GM21576 (cell line): ENCODE measurements around the gene AGBL1.
"Not testable (repeated sequence)": the region's sequence is repeated elsewhere in the genome, so short reads cannot be mapped to it uniquely, and the experiment has no call there.

ENCODE experiments used
- ATAC-seq: cut with Tn5 transposase; IDR thresholded peaks from one replicate; pipeline ENCODE4 v1.9.1; 2021; ENCODE audit warnings: mild to moderate bottlenecking, moderate library complexity; ENCODE audit not compliant: unreplicated experiment

The AGBL1 gene

DNA sequence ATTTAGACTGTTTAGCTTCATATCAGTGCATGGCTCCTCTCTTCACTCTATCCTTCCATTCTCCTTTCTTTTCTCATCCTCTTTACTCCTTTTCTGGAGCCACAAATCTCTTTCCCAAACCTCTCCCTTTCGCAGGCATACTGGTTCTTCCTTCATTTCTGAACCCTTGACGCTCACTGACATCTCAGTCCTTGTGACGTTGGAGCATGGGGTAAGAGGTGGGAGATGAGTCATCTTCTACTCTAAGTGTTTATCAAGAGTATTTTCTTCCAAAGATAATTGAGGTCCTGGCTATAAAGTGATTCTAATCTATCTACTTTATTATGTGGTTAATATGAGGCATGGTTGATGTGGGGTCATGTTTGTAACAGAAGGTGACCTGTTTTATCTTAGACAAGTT is 414.2 kb downstream of the AGBL1 start:
- ATAC-seq: no peak

GRCh38 chr15:86494475-86494874 is 414.8 kb downstream of the AGBL1 start:
- no peak for ATAC-seq

DNA sequence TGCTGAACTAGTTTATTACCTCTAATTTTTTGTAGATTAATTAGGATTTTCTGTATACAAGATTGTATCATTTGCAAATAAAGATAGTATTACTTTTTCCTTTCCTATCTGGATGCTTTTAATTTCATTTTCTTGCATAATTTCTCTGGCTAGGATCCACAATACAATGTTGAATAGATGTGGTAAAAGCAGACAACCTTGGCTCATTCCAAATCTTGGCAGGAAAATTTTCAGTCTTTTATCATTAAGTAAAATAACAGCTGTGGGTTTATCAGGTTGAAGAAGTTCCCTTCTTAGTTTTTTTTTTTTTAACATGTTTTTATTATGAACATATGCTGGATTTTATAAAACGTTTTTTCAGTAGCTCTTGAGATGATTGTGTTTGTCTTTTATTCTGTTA is 422.6 kb downstream of the AGBL1 start:
- ATAC-seq: no peak

GRCh38 chr15:86505951-86506350 is 426.3 kb downstream of the AGBL1 start:
- no peak for ATAC-seq

DNA sequence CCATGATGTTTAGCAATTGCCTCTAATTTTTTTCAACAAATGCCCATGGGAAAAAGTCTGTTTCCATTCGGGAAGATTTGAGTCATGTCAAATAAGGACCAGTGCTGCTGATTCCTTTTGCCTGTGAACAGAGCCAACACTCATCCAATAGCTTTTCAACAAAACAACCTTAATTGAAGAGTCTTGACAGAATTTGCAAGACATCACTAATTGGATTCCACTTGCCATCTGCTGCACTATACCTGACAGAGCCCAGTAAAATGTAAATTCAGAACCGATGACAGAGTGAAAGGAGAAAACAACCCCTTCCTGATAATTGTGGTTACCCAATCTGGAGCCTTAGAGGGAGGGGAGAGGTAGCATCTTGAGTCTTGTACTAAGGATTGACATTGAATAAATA is 426.7 kb downstream of the AGBL1 start:
- no peak for ATAC-seq

DNA sequence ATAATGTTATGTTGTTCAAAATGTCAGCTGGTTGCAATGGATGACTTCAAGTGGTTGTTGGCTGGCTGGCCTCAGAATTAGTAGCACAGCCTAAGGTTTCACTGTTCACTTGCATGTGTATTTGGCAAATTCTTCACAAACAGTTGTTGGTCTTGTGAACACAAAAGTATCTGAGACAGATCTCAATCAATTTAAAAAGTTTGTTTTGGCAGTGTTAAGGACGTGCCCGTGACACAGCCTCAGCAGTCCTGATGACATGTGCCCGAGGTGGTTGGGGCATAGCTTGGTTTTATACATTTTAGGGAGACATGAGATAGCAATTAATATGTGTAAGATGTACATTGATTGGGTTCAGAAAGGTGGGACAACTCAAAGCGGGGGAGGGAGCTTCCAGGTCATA is 436.0 kb downstream of the AGBL1 start:
- ATAC-seq: no peak

DNA sequence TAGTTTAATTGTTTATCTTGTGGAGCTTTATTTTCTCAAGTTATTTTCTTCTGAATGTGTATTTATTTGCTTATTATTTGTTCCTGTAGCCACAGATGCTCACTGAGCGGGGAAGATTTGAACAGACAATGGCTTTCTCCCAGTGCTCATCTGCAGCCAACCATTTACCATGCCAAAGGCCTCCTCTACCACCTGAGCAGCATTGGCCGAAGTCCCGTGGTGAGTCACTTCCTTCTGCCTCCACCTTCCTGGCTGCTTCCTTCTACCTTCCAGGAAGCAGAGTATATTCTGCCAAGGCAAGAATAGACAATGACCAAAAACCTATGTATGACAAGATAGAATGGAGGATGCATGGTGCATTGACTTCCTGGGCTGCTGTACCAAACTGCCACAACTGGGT is 443.1 kb downstream of the AGBL1 start:
- ATAC-seq: no peak

- no peak for ATAC-seq
These were observed 447.4 kb downstream of the AGBL1 start for GRCh38 chr15:86526938-86527690.

GRCh38 chr15:86528094-86528493 is 448.4 kb downstream of the AGBL1 start:
- ATAC-seq: not testable (repeated sequence)

GRCh38 chr15:86538141-86538540 is 458.5 kb downstream of the AGBL1 start:
- ATAC-seq: no peak

DNA sequence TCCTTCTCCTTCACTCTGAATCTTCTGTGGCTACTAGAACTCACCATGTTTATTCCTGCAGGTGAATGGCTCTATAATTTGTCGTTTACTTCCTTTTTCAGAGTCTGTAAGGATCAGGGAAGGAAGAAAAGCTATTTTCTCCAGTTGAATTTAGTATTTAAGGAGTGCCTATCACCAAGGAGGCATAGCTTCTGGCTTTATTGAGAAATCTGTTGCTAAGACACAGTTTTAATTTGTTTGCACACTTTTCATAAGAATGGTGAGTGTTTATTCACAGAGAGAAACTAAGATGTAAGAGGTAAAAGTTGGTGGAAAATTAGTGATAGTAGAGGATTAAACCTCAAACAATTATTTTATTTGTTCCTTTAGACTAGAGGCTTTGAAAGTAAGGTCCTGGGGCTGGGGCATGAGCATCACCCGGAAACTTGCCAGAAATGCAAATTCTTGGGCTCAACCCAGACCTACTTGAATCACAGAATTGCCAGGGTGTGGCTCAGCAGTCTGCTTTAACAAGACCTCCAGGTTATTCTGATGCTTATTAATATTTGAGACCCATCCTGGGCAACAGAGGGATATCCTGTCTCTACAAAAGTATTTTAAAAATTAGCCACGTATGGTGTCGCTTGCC is 461.3 kb downstream of the AGBL1 start:
- ATAC-seq: no peak

DNA sequence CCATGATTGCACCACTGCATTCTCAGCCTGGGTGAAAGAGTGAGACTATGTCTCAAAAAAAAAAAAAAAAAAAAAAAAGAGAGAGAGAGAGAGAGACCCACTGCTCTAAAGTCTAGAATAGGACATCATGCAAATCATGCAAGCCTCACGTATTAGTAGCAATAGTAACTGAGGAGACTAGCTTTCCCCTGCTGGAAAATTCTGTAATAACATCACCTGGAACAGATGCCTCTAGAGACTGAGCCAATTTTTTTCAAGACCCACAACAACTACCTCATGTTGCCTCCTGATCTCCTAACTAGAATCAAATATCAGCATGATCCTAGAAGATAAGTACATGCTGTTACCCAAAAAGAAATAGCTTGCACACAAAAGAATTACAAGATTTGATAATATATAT is 461.9 kb downstream of the AGBL1 start:
- no peak for ATAC-seq

GRCh38 chr15:86550075-86550474 is 470.4 kb downstream of the AGBL1 start:
- ATAC-seq: no peak

GRCh38 chr15:86553108-86553507 is 473.4 kb downstream of the AGBL1 start:
- no peak for ATAC-seq

DNA sequence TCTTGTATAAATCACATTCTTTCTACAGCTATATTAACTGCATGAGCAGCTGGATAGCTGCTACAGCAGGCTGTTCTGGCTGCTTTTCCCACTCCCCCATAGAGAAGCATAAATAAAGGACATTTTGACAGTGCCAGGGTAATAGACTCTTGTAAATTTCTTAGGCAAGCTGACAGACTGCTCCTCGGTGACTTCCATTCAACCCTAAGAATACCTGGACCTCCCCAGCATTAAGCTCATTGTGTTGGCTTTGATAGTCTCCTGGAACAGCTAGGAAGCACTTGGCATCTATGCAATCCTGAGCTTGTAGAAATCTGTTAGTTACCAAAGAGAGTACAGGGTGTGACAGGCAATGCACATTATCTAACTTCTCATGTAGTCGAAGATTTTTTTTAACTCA is 475.4 kb downstream of the AGBL1 start:
- ATAC-seq: no peak

GRCh38 chr15:86555939-86556338 is 476.3 kb downstream of the AGBL1 start:
- no peak for ATAC-seq

DNA sequence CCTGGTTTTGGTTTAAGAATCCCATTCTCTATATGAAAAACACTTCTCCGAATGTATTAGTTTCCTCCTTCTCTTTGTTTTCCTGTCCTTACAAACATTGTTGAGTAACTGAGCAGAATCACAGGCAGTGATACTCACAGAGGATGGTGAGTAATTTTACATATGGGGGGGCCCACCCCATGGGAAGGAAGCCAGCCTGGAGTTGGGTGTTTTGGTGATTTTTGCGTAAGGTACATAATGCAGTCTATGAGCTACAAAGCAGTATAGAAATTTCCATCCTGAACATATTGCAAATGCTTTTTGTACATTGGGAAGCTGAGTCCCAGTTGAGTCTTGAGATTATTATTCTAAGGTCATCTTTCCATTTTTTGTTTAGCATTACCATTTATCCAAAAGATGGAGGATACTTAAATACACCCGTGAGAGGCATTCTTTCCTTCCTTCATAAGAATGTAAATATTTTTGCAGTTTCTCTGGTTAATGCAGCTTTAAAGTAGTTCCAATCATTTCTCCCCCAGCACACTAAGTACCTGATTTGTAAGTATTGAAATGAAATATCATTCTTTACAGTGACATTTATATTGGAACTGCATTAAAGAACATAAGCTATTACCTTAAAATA is 476.8 kb downstream of the AGBL1 start:
- ATAC-seq: no peak

DNA sequence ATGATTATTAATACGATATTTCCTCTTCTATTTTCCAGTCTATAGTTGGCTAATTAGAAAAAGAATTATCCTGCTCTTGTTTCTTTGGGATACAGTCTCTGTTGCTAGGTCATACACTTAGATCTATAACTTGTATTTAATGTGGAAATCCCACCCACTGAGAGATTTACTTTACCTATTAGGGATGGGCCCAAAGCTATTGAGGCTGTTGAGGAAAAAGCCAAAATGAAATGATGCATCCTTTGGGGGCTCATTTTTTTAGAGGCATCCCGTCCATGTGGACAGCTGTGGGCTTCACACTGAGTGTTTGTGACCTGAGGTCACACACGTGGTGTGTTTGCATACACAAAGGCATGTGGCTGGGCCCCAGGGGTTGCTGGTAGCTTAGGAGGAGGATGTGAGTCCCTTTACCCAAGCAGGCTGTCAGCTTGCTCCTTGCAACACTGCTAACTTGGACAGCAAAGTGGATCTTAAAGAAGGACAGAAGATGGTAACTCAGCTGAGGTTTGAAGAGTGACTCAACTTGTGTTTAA is 477.4 kb downstream of the AGBL1 start:
- ATAC-seq: no peak

DNA sequence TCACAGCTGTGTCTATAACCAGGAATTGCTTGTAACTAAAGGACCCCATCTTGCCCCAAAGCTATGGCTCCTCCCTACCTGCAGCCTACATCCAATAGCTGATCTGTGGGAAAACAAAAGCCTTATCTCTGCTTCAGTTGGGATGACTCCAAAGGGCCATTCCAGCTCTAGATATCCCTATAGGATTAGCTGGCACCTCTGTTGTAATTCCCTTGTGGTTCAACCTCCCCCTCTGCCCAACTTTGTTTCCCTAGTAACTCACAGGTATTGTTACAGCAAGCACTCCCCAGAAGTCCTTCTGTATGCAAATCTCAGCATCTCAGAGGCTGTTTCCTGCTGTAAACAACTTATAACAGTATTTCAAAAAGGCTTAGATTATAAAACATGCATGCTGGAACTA is 478.6 kb downstream of the AGBL1 start:
- no peak for ATAC-seq

DNA sequence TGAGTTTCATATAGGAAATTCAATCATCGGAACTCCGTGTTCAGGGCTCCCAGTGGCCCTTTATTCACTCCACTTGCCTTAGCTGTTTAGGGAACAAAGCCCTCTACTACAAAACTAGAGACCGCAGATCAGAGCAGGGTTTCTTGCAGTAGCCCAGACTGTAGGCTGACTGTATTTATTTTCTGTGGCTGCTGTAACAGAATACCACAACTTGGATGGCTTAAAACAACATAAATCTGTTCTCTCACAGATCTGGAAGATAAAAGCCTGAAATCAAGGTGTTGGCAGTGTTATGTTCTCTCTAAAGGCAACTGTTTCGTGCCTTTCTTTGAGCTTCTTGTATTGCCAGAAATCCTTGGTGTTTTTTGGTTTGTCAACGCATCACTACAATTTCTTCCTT is 479.0 kb downstream of the AGBL1 start:
- ATAC-seq: no peak

- ATAC-seq: no peak
These were observed 488.7 kb downstream of the AGBL1 start for GRCh38 chr15:86568378-86568777.

- ATAC-seq: no peak
These were observed 491.1 kb downstream of the AGBL1 start for GRCh38 chr15:86570738-86571137.
